Kidney epithelial cell (primary cell): ENCODE data around the gene ANKRD31. TPM values are rescaled to one million over a fixed set of nuclear protein-coding genes. Genes with fewer than 3 reads are reported as not detected.
A peak's percentile ranks its signal among the peaks of the same experiment; 100 is the strongest.

ENCODE experiments used
- DNase-seq: peaks from one replicate; pipeline ENCODE4 v3.0.0-alpha.2; 2010; ENCODE audit warnings: low read depth
- H3K27me3 ChIP-seq: 2 replicates; pipeline ENCODE4 v1.6.0; 2011; ENCODE audit warnings: low read length; ENCODE audit not compliant: control insufficient read depth, insufficient read depth
- H3K36me3 ChIP-seq: 2 replicates; pipeline ENCODE4 v1.5.1; 2011; ENCODE audit warnings: low read length; ENCODE audit not compliant: control insufficient read depth, insufficient read depth
- H3K4me3 ChIP-seq: 2 replicates; pipeline ENCODE4 v1.5.1; 2011; ENCODE audit warnings: low read depth, mild to moderate bottlenecking, control low read depth, low read length
- total RNA-seq: library from RNA; depleted of rRNA; stranded (reverse); fragments of >200 nt; gene quantifications from 2 replicates; pipeline ENCODE4 v1.2.3, GENCODE V29; 2015
- TF ChIP-seq, protein P1 (sequence below): IDR thresholded peaks from 2 replicates; pipeline ENCODE4 v1.5.1; 2011; ENCODE audit warnings: mild to moderate bottlenecking, moderate library complexity, low read length, control low read depth, inconsistent platforms; ENCODE audit not compliant: insufficient read depth, poor library complexity, severe bottlenecking

Gene ANKRD31
- total RNA-seq, 1 donor from 2014 or later: 0.21 TPM

DNA sequence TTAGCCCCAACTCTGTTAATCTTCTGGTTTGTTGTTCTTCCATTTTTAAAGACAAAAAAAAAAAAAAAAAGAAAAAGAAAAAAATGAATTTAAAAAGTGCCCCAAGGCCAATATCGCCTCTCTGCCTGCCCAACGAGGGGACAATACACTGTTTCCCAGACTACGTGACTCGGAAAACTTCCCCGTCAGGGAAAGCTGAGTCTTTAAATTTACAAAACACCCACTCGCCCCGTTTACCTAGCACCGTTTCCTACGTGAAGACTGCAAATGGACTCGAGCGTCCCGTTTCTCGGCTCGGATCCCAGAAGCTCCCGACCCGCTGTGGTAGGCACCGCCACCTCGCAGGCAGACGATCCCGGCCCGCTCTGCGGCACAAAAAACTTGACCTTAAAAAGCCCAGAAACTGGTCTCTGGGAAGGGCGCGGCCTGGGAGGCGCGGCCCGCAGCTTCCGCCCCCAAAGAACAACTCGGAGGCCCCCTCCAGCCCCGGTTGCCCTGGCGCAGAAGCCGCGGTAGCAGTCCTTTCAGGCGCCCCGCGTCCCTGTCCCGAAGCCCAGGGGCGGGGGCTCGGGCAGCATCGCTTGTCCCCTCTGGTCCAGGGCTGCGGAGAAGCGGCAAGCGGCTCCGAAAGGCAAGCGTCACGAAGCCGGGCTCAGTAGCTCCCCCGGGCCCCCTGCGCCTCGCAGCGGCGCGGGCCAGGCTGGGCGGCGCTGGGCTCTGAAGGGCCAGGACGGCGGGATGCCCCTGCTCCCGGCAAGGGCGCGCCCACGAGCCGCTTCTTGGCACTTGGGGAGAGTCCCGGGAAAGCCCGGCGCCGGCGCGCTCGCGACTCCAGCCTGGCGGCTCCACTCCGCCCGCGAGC is 184.3 kb downstream of the ANKRD31 start, which contains the start of gene GCNT4:
GCNT4 (minus strand) TSS at position 367 of the 862 bp plus-strand sequence. CDS start 22,521 bp downstream, outside the sequence.
- no peaks in the 10 kb centered on the region for H3K36me3 ChIP-seq
- H3K4me3 ChIP-seq: peak within 1 kb of the TSS; percentile 75
- TF ChIP-seq, protein P1, sequence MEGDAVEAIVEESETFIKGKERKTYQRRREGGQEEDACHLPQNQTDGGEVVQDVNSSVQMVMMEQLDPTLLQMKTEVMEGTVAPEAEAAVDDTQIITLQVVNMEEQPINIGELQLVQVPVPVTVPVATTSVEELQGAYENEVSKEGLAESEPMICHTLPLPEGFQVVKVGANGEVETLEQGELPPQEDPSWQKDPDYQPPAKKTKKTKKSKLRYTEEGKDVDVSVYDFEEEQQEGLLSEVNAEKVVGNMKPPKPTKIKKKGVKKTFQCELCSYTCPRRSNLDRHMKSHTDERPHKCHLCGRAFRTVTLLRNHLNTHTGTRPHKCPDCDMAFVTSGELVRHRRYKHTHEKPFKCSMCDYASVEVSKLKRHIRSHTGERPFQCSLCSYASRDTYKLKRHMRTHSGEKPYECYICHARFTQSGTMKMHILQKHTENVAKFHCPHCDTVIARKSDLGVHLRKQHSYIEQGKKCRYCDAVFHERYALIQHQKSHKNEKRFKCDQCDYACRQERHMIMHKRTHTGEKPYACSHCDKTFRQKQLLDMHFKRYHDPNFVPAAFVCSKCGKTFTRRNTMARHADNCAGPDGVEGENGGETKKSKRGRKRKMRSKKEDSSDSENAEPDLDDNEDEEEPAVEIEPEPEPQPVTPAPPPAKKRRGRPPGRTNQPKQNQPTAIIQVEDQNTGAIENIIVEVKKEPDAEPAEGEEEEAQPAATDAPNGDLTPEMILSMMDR: no peak
- H3K27me3 ChIP-seq: no peaks in the 10 kb centered on the region
- no peak for DNase-seq

DNA sequence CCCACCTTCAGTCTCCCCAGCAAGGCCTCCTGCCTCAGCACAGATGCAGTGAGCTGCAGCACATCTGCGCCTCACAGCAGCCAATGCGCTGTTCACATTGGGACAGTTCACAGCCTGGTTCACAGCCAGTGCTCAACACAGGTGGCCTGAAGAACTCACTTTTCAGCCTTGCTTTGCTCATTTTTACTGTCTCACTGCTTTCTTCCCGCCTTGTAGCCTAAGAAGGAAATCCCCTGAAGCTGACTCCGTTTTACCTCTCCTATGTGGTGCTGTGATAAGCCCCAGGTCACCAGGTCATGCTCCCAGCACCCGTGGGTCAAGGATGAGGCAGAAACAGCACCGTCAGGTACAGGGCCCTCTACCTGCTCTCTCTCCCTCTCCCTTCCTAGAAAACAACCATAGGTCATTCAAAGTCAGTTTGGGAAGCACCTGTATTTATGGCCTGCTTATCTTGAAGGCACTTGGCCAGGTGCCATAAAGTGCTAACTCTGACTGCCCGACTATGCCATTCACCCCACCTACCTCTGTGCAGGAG is 185.4 kb downstream of the ANKRD31 start:
- H3K4me3 ChIP-seq: no peak overlapping the region

DNA sequence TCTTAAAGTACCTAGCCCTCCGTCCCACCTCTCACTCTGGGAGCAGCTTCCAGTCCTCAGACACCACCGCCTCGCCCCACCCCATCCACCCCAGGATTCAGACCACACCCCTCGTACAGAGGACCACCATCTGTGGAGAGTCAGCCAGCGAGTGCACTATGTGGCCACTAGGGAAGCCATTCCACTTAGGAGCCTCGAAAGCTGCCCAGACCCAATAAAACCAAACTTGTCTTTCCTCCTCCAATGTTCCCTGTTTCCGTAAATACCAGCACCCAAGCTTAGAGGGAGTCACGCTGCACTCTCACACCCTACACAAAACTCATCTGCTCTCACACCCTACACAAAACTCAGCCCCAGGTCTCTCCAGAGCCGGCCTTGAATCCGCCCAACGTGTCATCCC is 186.3 kb downstream of the ANKRD31 start:
- DNase-seq: no peak
- no peak overlapping the region for H3K4me3 ChIP-seq
- no peaks in the 10 kb centered on the region for H3K27me3 ChIP-seq
- H3K36me3 ChIP-seq: no peaks in the 10 kb centered on the region
- TF ChIP-seq, protein P1: peak; percentile 37

More for the DNA sequence above, 185.4 kb downstream of the ANKRD31 start:
- Histone ChIP-seq H3K27me3 (no peaks in the 10 kb centered on the region), H3K36me3 (no peaks in the 10 kb centered on the region)
- DNase-seq: no peak
- TF ChIP-seq, protein P1: no peak

DNA sequence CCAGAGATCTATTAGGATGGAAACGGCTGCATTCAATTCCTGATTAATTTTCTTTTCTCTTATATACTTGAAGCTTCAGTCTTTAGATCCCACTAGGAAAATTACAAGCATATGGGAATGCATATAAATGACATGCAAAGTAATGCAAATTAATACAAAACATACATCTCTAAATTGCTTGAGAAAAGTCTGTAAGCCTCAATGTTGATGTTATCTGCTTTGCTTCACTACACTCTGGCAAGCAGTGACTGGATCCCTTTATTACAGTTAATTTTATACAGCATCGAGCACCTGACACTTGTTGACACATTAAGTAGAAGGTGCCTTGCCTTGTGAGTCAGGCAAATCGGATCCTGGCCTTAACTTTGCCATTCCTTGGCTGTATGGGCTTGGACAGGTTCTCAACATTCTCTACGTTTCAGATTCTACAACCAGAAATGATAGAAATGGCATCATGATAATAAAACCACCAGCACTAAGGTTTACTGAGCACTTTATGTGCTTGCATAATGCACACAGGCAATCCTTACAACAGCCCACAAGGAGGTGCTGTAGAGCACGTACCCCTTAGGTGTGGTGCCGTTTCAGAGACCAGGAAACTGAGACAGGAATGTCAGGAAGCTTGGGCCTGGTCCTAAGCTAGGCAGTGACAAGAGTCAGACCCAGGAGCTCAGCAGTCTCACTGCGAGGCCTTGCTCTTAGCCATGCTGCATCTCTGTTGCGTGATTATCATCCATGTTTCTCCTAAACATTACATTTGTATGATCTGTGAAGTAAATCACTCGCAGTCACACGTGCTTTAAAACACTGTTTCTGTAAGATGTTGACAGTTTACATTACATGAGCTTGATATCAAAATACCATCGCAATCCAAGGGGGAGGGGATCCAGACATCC is 187.0 kb downstream of the ANKRD31 start:
- no peak for DNase-seq
- Histone ChIP-seq H3K27me3 (no peaks in the 10 kb centered on the region), H3K4me3 (no peak overlapping the region), H3K36me3 (no peaks in the 10 kb centered on the region)
- TF ChIP-seq, protein P1: peak; percentile 83

DNA sequence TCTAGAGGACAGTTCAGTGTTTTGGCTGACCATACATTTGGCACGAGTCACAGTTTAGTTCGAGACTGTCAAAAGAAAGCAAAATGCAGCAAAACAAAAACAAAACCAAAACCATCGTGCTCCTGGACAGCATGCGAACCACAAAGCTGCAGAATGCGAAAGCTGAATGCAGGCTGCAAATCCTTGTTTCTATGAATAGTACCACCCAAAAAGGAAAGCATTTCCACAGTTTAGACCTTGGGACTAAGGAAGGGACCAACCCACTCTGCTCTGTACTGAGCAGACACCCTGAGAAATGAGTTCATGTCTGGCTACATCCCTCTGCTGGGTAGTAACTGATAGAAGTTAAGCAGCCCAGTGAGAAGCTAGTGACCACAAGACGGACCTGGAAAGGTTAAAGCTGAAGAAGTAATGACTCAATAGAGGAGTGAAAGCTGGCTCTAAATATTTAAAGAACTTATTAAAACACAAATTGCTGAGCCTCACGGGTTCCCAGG is 188.2 kb downstream of the ANKRD31 start:
- DNase-seq: no peak
- no peak overlapping the region for H3K4me3 ChIP-seq
- TF ChIP-seq, protein P1: no peak

More for the DNA sequence above, 188.2 kb downstream of the ANKRD31 start:
- no peaks in the 10 kb centered on the region for H3K36me3 ChIP-seq
- no peaks in the 10 kb centered on the region for H3K27me3 ChIP-seq
